Testis (tissue), 2 donors: Measurements from ENCODE around the gene YTHDF1.

Experiments used
- POLR2A ChIP-seq: fragments of 450-650 bp; IDR thresholded peaks from one replicate; pipeline ENCODE4 v1.6.1; 2017; ENCODE audit warnings: antibody characterized with exemption, mild to moderate bottlenecking, moderate library complexity
- TF ChIP-seq, protein P1 (sequence below), 3 experiments: fragments of 450-650 bp in 2 of 3; fragments of 200-600 bp in 1 of 3; sonication (generic) in 1 of 3; IDR thresholded peaks; one replicate each; pipeline ENCODE4 v1.5.1; 2016 to 2019; ENCODE audit warnings: antibody characterized with exemption in 3 of 3, mild to moderate bottlenecking in 2 of 3, moderate library complexity in 1 of 3

DNA sequence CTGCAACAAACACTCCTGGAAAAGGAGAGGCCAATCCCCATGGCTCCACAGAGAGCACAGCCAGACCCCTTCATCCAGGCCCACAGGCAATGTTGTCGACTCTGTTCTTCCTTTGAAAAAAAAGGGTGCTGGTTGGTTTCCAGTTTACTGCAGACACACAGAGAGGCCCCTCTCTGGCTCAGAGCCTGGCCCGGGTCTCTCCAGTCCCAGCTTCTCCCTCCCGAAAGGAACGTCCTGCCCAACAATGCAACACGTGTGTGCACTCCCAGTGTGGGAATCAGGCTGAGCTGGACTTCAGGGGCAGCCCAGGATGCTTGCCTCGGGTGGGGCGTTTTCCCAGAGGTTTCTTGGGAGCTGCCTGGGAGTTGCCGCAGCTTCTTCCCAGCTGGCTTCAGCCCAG is 42.9 kb upstream of the YTHDF1 start:
- no peak for TF ChIP-seq POLR2A
- TF ChIP-seq, protein P1, sequence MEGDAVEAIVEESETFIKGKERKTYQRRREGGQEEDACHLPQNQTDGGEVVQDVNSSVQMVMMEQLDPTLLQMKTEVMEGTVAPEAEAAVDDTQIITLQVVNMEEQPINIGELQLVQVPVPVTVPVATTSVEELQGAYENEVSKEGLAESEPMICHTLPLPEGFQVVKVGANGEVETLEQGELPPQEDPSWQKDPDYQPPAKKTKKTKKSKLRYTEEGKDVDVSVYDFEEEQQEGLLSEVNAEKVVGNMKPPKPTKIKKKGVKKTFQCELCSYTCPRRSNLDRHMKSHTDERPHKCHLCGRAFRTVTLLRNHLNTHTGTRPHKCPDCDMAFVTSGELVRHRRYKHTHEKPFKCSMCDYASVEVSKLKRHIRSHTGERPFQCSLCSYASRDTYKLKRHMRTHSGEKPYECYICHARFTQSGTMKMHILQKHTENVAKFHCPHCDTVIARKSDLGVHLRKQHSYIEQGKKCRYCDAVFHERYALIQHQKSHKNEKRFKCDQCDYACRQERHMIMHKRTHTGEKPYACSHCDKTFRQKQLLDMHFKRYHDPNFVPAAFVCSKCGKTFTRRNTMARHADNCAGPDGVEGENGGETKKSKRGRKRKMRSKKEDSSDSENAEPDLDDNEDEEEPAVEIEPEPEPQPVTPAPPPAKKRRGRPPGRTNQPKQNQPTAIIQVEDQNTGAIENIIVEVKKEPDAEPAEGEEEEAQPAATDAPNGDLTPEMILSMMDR (IDR thresholded peaks at IDR 0.05), result no peak
